ENCODE measurements around the gene GRAMD2A.

GRAMD2A gene

GRCh38 chr15:72170691-72171090 is 26.9 kb downstream of the GRAMD2A start:
- no peak overlapping the region for H3K4me3 ChIP-seq (ENCODE audit: low read length)
- peaks cover 70% of the 10 kb centered on the region for H3K27me3 ChIP-seq (ENCODE audit: control insufficient read depth, insufficient read depth, low read length)
- no peaks in the 10 kb centered on the region for H3K9me3 ChIP-seq (replicated peaks; ENCODE audit: low read length)
- no peaks in the 10 kb centered on the region for H3K4me1 ChIP-seq (ENCODE audit: control insufficient read depth, insufficient read depth, low read length)
- H3K4me2 ChIP-seq (ENCODE audit: low read length), result no peak overlapping the region
- H3K36me3 ChIP-seq (ENCODE audit: insufficient read depth, low read length), result no peaks in the 10 kb centered on the region
- H3K9ac ChIP-seq (ENCODE audit: low read depth, low read length), result no peak overlapping the region

- Histone ChIP-seq H3K4me2 (ENCODE audit: low read length) (no peak overlapping the region), H3K9ac (ENCODE audit: low read depth, low read length) (no peak overlapping the region), H3K4me3 (ENCODE audit: low read length) (no peak overlapping the region), H3K4me1 (ENCODE audit: control insufficient read depth, insufficient read depth, low read length) (no peaks in the 10 kb centered on the region), H3K27me3 (ENCODE audit: control insufficient read depth, insufficient read depth, low read length) (peaks cover 64% of the 10 kb centered on the region), H3K9me3 (replicated peaks; ENCODE audit: low read length) (no peaks in the 10 kb centered on the region), H3K36me3 (ENCODE audit: insufficient read depth, low read length) (no peaks in the 10 kb centered on the region)
Observed at GRCh38 chr15:72169921-72170611, 27.5 kb downstream of the GRAMD2A start.

GRCh38 chr15:72169236-72169920 is 28.2 kb downstream of the GRAMD2A start:
- Histone ChIP-seq H3K9me3 (replicated peaks; ENCODE audit: low read length) (no peaks in the 10 kb centered on the region), H3K4me3 (ENCODE audit: low read length) (no peak overlapping the region), H3K4me1 (ENCODE audit: control insufficient read depth, insufficient read depth, low read length) (no peaks in the 10 kb centered on the region), H3K9ac (ENCODE audit: low read depth, low read length) (no peak overlapping the region), H3K36me3 (ENCODE audit: insufficient read depth, low read length) (no peaks in the 10 kb centered on the region), H3K4me2 (ENCODE audit: low read length) (no peak overlapping the region), H3K27me3 (ENCODE audit: control insufficient read depth, insufficient read depth, low read length) (peaks cover 57% of the 10 kb centered on the region)

GRCh38 chr15:72168808-72169190 is 28.8 kb downstream of the GRAMD2A start:
- H3K4me3 ChIP-seq (ENCODE audit: low read length), result no peak overlapping the region
- H3K9me3 ChIP-seq (replicated peaks; ENCODE audit: low read length), result no peaks in the 10 kb centered on the region
- H3K4me2 ChIP-seq (ENCODE audit: low read length), result no peak overlapping the region
- no peak overlapping the region for H3K9ac ChIP-seq (ENCODE audit: low read depth, low read length)
- peaks cover 52% of the 10 kb centered on the region for H3K27me3 ChIP-seq (ENCODE audit: control insufficient read depth, insufficient read depth, low read length)
- H3K4me1 ChIP-seq (ENCODE audit: control insufficient read depth, insufficient read depth, low read length), result no peaks in the 10 kb centered on the region
- H3K36me3 ChIP-seq (ENCODE audit: insufficient read depth, low read length), result no peaks in the 10 kb centered on the region

- H3K4me2 ChIP-seq (ENCODE audit: low read length), result no peak overlapping the region
- H3K36me3 ChIP-seq (ENCODE audit: insufficient read depth, low read length), result no peaks in the 10 kb centered on the region
- H3K4me3 ChIP-seq (ENCODE audit: low read length), result no peak overlapping the region
- H3K4me1 ChIP-seq (ENCODE audit: control insufficient read depth, insufficient read depth, low read length), result no peaks in the 10 kb centered on the region
- H3K9me3 ChIP-seq (replicated peaks; ENCODE audit: low read length), result no peaks in the 10 kb centered on the region
- H3K9ac ChIP-seq (ENCODE audit: low read depth, low read length), result no peak overlapping the region
- peaks cover 48% of the 10 kb centered on the region for H3K27me3 ChIP-seq (ENCODE audit: control insufficient read depth, insufficient read depth, low read length)
Observed at GRCh38 chr15:72168131-72168807, 29.3 kb downstream of the GRAMD2A start.

- H3K4me2 ChIP-seq (ENCODE audit: low read length), result no peak overlapping the region
- no peaks in the 10 kb centered on the region for H3K9me3 ChIP-seq (replicated peaks; ENCODE audit: low read length)
- no peak overlapping the region for H3K4me3 ChIP-seq (ENCODE audit: low read length)
- no peaks in the 10 kb centered on the region for H3K4me1 ChIP-seq (ENCODE audit: control insufficient read depth, insufficient read depth, low read length)
- no peak overlapping the region for H3K9ac ChIP-seq (ENCODE audit: low read depth, low read length)
- no peaks in the 10 kb centered on the region for H3K36me3 ChIP-seq (ENCODE audit: insufficient read depth, low read length)
- peaks cover 40% of the 10 kb centered on the region for H3K27me3 ChIP-seq (ENCODE audit: control insufficient read depth, insufficient read depth, low read length)
Observed at GRCh38 chr15:72167445-72167844, 30.1 kb downstream of the GRAMD2A start.

- no peaks in the 10 kb centered on the region for H3K9me3 ChIP-seq (replicated peaks; ENCODE audit: low read length)
- peaks cover 40% of the 10 kb centered on the region for H3K27me3 ChIP-seq (ENCODE audit: control insufficient read depth, insufficient read depth, low read length)
- no peaks in the 10 kb centered on the region for H3K36me3 ChIP-seq (ENCODE audit: insufficient read depth, low read length)
- no peak overlapping the region for H3K4me3 ChIP-seq (ENCODE audit: low read length)
- H3K4me1 ChIP-seq (ENCODE audit: control insufficient read depth, insufficient read depth, low read length), result no peaks in the 10 kb centered on the region
- H3K4me2 ChIP-seq (ENCODE audit: low read length), result no peak overlapping the region
- no peak overlapping the region for H3K9ac ChIP-seq (ENCODE audit: low read depth, low read length)
Observed at GRCh38 chr15:72166716-72167417, 30.7 kb downstream of the GRAMD2A start.

GRCh38 chr15:72163719-72164118 is 33.9 kb downstream of the GRAMD2A start:
- Histone ChIP-seq H3K27me3 (ENCODE audit: control insufficient read depth, insufficient read depth, low read length) (peaks cover 22% of the 10 kb centered on the region), H3K36me3 (ENCODE audit: insufficient read depth, low read length) (no peaks in the 10 kb centered on the region), H3K4me2 (ENCODE audit: low read length) (no peak overlapping the region), H3K4me1 (ENCODE audit: control insufficient read depth, insufficient read depth, low read length) (no peaks in the 10 kb centered on the region), H3K9ac (ENCODE audit: low read depth, low read length) (no peak overlapping the region), H3K9me3 (replicated peaks; ENCODE audit: low read length) (no peaks in the 10 kb centered on the region), H3K4me3 (ENCODE audit: low read length) (no peak overlapping the region)

GRCh38 chr15:72162569-72162968 is 35.0 kb downstream of the GRAMD2A start:
- Histone ChIP-seq H3K4me1 (ENCODE audit: control insufficient read depth, insufficient read depth, low read length) (no peaks in the 10 kb centered on the region), H3K36me3 (ENCODE audit: insufficient read depth, low read length) (no peaks in the 10 kb centered on the region), H3K9ac (ENCODE audit: low read depth, low read length) (no peak overlapping the region), H3K9me3 (replicated peaks; ENCODE audit: low read length) (no peaks in the 10 kb centered on the region), H3K4me3 (ENCODE audit: low read length) (no peak overlapping the region), H3K4me2 (ENCODE audit: low read length) (no peak overlapping the region), H3K27me3 (ENCODE audit: control insufficient read depth, insufficient read depth, low read length) (peaks cover 14% of the 10 kb centered on the region)

- H3K36me3 ChIP-seq (ENCODE audit: insufficient read depth, low read length), result no peaks in the 10 kb centered on the region
- no peak overlapping the region for H3K9ac ChIP-seq (ENCODE audit: low read depth, low read length)
- H3K9me3 ChIP-seq (replicated peaks; ENCODE audit: low read length), result no peaks in the 10 kb centered on the region
- no peaks in the 10 kb centered on the region for H3K4me1 ChIP-seq (ENCODE audit: control insufficient read depth, insufficient read depth, low read length)
- no peak overlapping the region for H3K4me3 ChIP-seq (ENCODE audit: low read length)
- no peak overlapping the region for H3K4me2 ChIP-seq (ENCODE audit: low read length)
- H3K27me3 ChIP-seq (ENCODE audit: control insufficient read depth, insufficient read depth, low read length), result peaks cover 5% of the 10 kb centered on the region
Observed at GRCh38 chr15:72161361-72162132, 36.0 kb downstream of the GRAMD2A start.

Measured in skeletal muscle satellite cell (primary cell).